D721Med (cell line): Measurements from ENCODE around the gene SORCS2.

ENCODE experiments used
- DNase-seq: peaks from one replicate; pipeline ENCODE4 v3.0.0; 2011; ENCODE audit warnings: low spot score; ENCODE audit not compliant: insufficient read length
- FAIRE-seq: peaks from 2 replicates; lab custom pipeline; 2011; peaks lifted over from hg19 to GRCh38; lab: Jason Lieb, UNC
- CTCF ChIP-seq: IDR thresholded peaks from 2 replicates; pipeline ENCODE4 v1.5.1; 2012; ENCODE audit warnings: mild to moderate bottlenecking, control low read depth; ENCODE audit not compliant: insufficient read depth; ENCODE audit errors: missing control alignments

Gene SORCS2

GRCh38 chr4:7537853-7538400 lies 345.6 kb downstream of the SORCS2 start:
- TF ChIP-seq CTCF = no peak
- DNase-seq = no peak
- FAIRE-seq = no peak

DNA sequence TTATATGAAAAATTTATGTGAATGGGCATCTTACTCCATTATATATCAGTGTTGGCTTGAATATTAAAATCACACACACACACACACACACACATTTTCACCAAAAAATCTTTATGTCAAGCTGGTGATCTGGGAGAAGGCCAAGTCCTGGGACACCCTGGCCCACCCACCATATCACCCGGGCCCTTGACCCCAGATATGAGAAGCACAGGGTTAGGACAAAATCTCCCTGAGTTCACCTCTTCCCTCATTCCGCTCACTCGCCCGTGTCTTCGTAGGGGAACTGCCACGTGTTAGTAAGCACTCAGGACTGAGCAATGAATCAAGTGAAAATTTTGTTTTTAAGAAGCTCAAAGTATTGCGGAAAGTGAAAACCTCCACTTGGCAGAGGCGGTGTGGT lies 346.2 kb downstream of the SORCS2 start:
- no peak for FAIRE-seq
- TF ChIP-seq CTCF = no peak
- no peak for DNase-seq

DNA sequence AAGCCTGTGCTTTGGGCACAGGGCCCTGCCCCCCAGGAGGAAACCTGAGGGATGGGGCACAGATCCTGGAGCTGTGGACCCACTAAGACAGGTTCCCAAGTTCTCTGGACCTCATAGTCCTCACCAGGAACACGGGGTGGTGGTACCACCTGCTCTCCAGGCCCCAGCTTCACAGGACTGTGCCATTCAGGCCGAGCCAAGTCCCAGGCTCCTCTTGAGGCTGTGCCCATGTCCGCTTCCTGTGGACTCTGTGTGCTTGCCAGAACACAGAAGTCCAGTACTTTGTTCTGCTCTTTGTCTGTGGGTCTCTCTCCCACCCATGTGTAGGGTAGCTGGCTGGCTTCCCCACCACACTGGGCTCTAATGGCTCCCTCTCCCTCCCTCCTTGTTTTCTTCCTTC lies 346.8 kb downstream of the SORCS2 start:
- FAIRE-seq (no peak), DNase-seq (no peak)
- no peak for TF ChIP-seq CTCF

- no peak for TF ChIP-seq CTCF
- FAIRE-seq (no peak), DNase-seq (no peak)
These were observed 347.3 kb downstream of the SORCS2 start for GRCh38 chr4:7539659-7540058.

- no peak for TF ChIP-seq CTCF
- FAIRE-seq (no peak), DNase-seq (no peak)
These were observed 347.9 kb downstream of the SORCS2 start for GRCh38 chr4:7540206-7540605.

- no peak for TF ChIP-seq CTCF
- no peak for DNase-seq
- FAIRE-seq = no peak
These were observed 348.5 kb downstream of the SORCS2 start for GRCh38 chr4:7540654-7541413.

- FAIRE-seq (no peak), DNase-seq (no peak)
- no peak for TF ChIP-seq CTCF
These were observed 349.1 kb downstream of the SORCS2 start for GRCh38 chr4:7541414-7541810.
